Umbilical cord (tissue), 2 donors: ENCODE results near the gene STK35. TPM values are rescaled to one million over a fixed set of nuclear protein-coding genes. Genes with fewer than 3 reads are reported as not detected.
A peak's percentile ranks its signal among the peaks of the same experiment; 100 is the strongest.
"Not testable (repeated sequence)": the region's sequence is repeated elsewhere in the genome, so short reads cannot be mapped to it uniquely, and the experiment has no call there.

ENCODE experiments used
- DNase-seq: peaks from one replicate; pipeline ENCODE4 v3.0.0-alpha.2; 2015; ENCODE audit warnings: low spot score
- total RNA-seq: library from RNA; depleted of rRNA; stranded (reverse); fragments of >200 nt; gene quantifications from one replicate; pipeline ENCODE4 v1.2.3, GENCODE V29; 2014; ENCODE audit warnings: low replicate concordance; ENCODE audit not compliant: insufficient read depth

STK35 gene
- total RNA-seq, 1 donor from 2014 or later: 15.9 TPM

- no peak for DNase-seq
Observed at GRCh38 chr20:2156666-2157624, 55.3 kb downstream of the STK35 start.

GRCh38 chr20:2162125-2162822 is 60.6 kb downstream of the STK35 start:
- DNase-seq: no peak

- DNase-seq: no peak
Observed at GRCh38 chr20:2162823-2163166, 61.2 kb downstream of the STK35 start.

- DNase-seq: no peak
Observed at GRCh38 chr20:2163312-2163711, 61.7 kb downstream of the STK35 start.

GRCh38 chr20:2163757-2164156 is 62.1 kb downstream of the STK35 start:
- DNase-seq: no peak

GRCh38 chr20:2164421-2164820 is 62.8 kb downstream of the STK35 start:
- no peak for DNase-seq

GRCh38 chr20:2164966-2165365 is 63.3 kb downstream of the STK35 start:
- no peak for DNase-seq

- no peak for DNase-seq
Observed at GRCh38 chr20:2165871-2166270, 64.2 kb downstream of the STK35 start.

- DNase-seq: no peak
Observed at GRCh38 chr20:2167112-2167511, 65.5 kb downstream of the STK35 start.

GRCh38 chr20:2168946-2169345 is 67.3 kb downstream of the STK35 start:
- no peak for DNase-seq

- DNase-seq: no peak
Observed at GRCh38 chr20:2169456-2170088, 67.9 kb downstream of the STK35 start.

GRCh38 chr20:2170404-2170803 is 68.8 kb downstream of the STK35 start:
- no peak for DNase-seq

- no peak for DNase-seq
Observed at GRCh38 chr20:2171266-2171790, 69.7 kb downstream of the STK35 start.

- DNase-seq: not testable (repeated sequence)
Observed at GRCh38 chr20:2171840-2172239, 70.2 kb downstream of the STK35 start.

- DNase-seq: peak; percentile 73
Observed at GRCh38 chr20:2172305-2173175, 70.9 kb downstream of the STK35 start.

- no peak for DNase-seq
Observed at GRCh38 chr20:2173186-2173585, 71.6 kb downstream of the STK35 start.

GRCh38 chr20:2174067-2174466 is 72.4 kb downstream of the STK35 start:
- DNase-seq: no peak

- DNase-seq: no peak
Observed at GRCh38 chr20:2176946-2177345, 75.3 kb downstream of the STK35 start.

- DNase-seq: peak; percentile 4
Observed at GRCh38 chr20:2178318-2179232, 76.9 kb downstream of the STK35 start.

- DNase-seq: no peak
Observed at GRCh38 chr20:2179233-2179580, 77.6 kb downstream of the STK35 start.
